ENCODE results near the gene LRIG3.

GRCh38 chr12:58893495-58893894, 26.8 kb downstream of the LRIG3 start:
- TF ChIP-seq CTCF (IDR thresholded peaks at IDR 0.05) (no peak), POLR2AphosphoS5 (IDR thresholded peaks at IDR 0.05) (no peak)

All from prostate gland (tissue), 2 donors.